Kidney (tissue), 14 donors: Measurements from ENCODE around the gene FZD10. TPM values are rescaled to one million over a fixed set of nuclear protein-coding genes. Genes with fewer than 3 reads are reported as not detected.
A peak's percentile ranks its signal among the peaks of the same experiment; 100 is the strongest.

ENCODE experiments used
- DNase-seq, 5 donors: peaks; one replicate each; pipeline ENCODE4 v3.0.0-alpha.2; 2013 to 2020
- FAIRE-seq: peaks from 2 replicates; lab custom pipeline; 2012; peaks lifted over from hg19 to GRCh38; lab: Jason Lieb, UNC
- H3K27ac ChIP-seq, 2 donors: one replicate each; pipeline ENCODE4 v1.7.0; 2013; ENCODE audit warnings: low read depth in 2 of 2, low read length in 2 of 2, inconsistent platforms in 1 of 2
- H3K27me3 ChIP-seq: one replicate; pipeline ENCODE4 v1.7.1; 2013; ENCODE audit warnings: low read length, inconsistent platforms; ENCODE audit not compliant: control insufficient read depth, insufficient read depth
- H3K36me3 ChIP-seq, 3 donors: one replicate each; pipeline versions ENCODE4 v1.7.0 to v1.7.1; 2013; ENCODE audit warnings: low read length in 3 of 3, control low read depth in 1 of 3, inconsistent platforms in 1 of 3; ENCODE audit not compliant: insufficient read depth in 3 of 3, control insufficient read depth in 2 of 3
- H3K4me1 ChIP-seq, 3 donors: one replicate each; pipeline versions ENCODE4 v1.7.0 to v1.7.1; 2013; ENCODE audit warnings: low read length in 3 of 3, inconsistent platforms in 1 of 3, low read depth in 1 of 3; ENCODE audit not compliant: control insufficient read depth in 2 of 3, insufficient read depth in 2 of 3
- H3K4me3 ChIP-seq, 3 donors: one replicate each; pipeline versions ENCODE4 v1.7.0 to v1.8.1; 2013; ENCODE audit warnings: low read length in 3 of 3, control low read depth in 1 of 3, inconsistent platforms in 1 of 3
- H3K9ac ChIP-seq, 3 donors: one replicate each; pipeline versions ENCODE4 v1.7.0 to v1.7.1; 2013; ENCODE audit warnings: low read length in 3 of 3, control low read depth in 1 of 3, inconsistent platforms in 1 of 3
- H3K9me3 ChIP-seq, 3 donors: one replicate each; pipeline versions ENCODE4 v1.7.0 to v1.7.1; 2013; ENCODE audit warnings: low read length in 3 of 3, control low read depth in 1 of 3, inconsistent platforms in 1 of 3; ENCODE audit not compliant: control insufficient read depth in 2 of 3, insufficient read depth in 1 of 3
- CTCF ChIP-seq: IDR thresholded peaks from 3 replicates; pipeline ENCODE4 v1.5.1; 2012; ENCODE audit warnings: mild to moderate bottlenecking, moderate library complexity, borderline replicate concordance; ENCODE audit not compliant: insufficient read depth; ENCODE audit errors: extremely low read depth
- intact Hi-C: fragments of 100-400 bp; cut with DNase I; formaldehyde crosslinking; loops from one replicate; pipeline ENCODE4 v1.11.1; 2022
- polyA plus RNA-seq: library from polyadenylated mRNA; stranded (reverse); fragments of 350-450 nt; fragmentation: Illumina TruSeq; extraction: RNeasy Lipid Tissue Mini Kit (QIAGEN cat#74804); gene quantifications from one replicate; pipeline ENCODE4 v1.2.3, GENCODE V29; 2014; ENCODE audit warnings: low read depth, low replicate concordance; ENCODE audit not compliant: insufficient read depth
- total RNA-seq: library from RNA; stranded (reverse); fragmentation: NEBNext Ultra II Directional; extraction: Animal tissue kit (Norgen Biotek cat#: 25700); gene quantifications from one replicate; pipeline ENCODE4 v1.2.1, GENCODE V29; 2021
- donor health status: control.
- donor health status: control.
- donor health status: control.
- donor health status: control.
- donor health status: control.
- donor health status: DM: yes; HTN: yes; CAD: no.
- donor health status: Normal renal cell carcinoma (clear cell type).

The FZD10 gene
- total and polyA plus RNA-seq, 2 donors from 2014 or later: 0.11 to 0.57 TPM

DNA sequence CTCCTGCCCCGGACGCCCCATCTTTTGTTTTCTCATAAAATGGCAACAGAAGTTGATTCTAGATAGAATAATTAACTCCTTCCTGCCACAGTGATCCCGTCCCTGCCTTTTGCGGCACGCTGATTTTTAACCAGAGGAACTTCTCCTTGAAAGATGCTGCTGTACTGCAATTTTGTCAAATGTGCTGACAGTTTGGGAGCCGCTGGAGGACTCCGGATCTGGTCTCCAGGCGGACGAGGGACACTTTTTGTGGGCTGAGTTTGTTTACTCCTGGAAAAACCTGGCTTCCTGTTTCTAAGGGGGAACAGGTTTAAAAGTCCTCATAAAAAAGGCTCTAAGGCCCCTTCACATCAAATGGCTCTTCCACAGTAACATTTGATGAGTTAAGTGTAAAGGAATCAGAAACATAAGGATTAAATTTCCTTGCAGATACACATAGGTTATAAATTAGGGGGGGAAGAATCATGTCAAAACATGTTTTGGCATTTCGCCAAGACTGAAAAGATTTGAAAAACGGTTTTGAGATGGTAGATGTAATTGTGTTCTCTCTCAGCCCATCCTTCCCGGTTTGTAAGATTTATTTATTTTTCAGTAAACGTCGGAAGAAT is 15.5 kb downstream of the FZD10 start:
- TF ChIP-seq CTCF: no peak
- intact Hi-C loops: no loop called here
- no peaks in the 10 kb centered on the region for H3K4me1 ChIP-seq
- DNase-seq (peak in 3 of 5 donors; percentile 61 to 86 (median 80)), FAIRE-seq (no peak)
- H3K27ac ChIP-seq: no peak overlapping the region
- peaks cover 3% of the 10 kb centered on the region for H3K27me3 ChIP-seq
- no peak overlapping the region for H3K4me3 ChIP-seq
- H3K9ac ChIP-seq: no peak overlapping the region
- no peaks in the 10 kb centered on the region for H3K36me3 ChIP-seq
- H3K9me3 ChIP-seq: peaks cover 0 to 11% (median 0%) of the 10 kb centered on the region in 3 donors

GRCh38 chr12:130178282-130178681 is 16.0 kb downstream of the FZD10 start:
- DNase-seq: peak in 3 of 5 donors; percentile 65 to 86 (median 77)
- Histone ChIP-seq H3K27me3 (peaks cover 3% of the 10 kb centered on the region), H3K9me3 (peaks cover 0 to 11% (median 0%) of the 10 kb centered on the region in 3 donors)

GRCh38 chr12:130179191-130179590 is 16.9 kb downstream of the FZD10 start:
- no peaks in the 10 kb centered on the region for H3K4me1 ChIP-seq
- no peak overlapping the region for H3K9ac ChIP-seq
- no peak for FAIRE-seq
- no peak for TF ChIP-seq CTCF
- no peak for DNase-seq
- intact Hi-C loops: no loop called here
- peaks cover 3% of the 10 kb centered on the region for H3K27me3 ChIP-seq
- H3K9me3 ChIP-seq: peaks cover 0 to 11% (median 0%) of the 10 kb centered on the region in 3 donors
- no peak overlapping the region for H3K27ac ChIP-seq
- H3K36me3 ChIP-seq: no peaks in the 10 kb centered on the region
- no peak overlapping the region for H3K4me3 ChIP-seq

More at GRCh38 chr12:130178282-130178681, 16.0 kb downstream of the FZD10 start:
- no peaks in the 10 kb centered on the region for H3K36me3 ChIP-seq
- H3K27ac ChIP-seq: no peak overlapping the region
- no peak for TF ChIP-seq CTCF
- no peak overlapping the region for H3K4me3 ChIP-seq
- no peak for FAIRE-seq
- intact Hi-C loops: no loop called here
- H3K9ac ChIP-seq: no peak overlapping the region
- no peaks in the 10 kb centered on the region for H3K4me1 ChIP-seq

GRCh38 chr12:130179621-130180020 is 17.4 kb downstream of the FZD10 start:
- DNase-seq: no peak
- H3K4me1 ChIP-seq: no peaks in the 10 kb centered on the region
- H3K4me3 ChIP-seq: no peak overlapping the region
- H3K36me3 ChIP-seq: no peaks in the 10 kb centered on the region
- TF ChIP-seq CTCF: no peak
- peaks cover 3% of the 10 kb centered on the region for H3K27me3 ChIP-seq
- no peak overlapping the region for H3K9ac ChIP-seq
- no peak overlapping the region for H3K27ac ChIP-seq
- no peak for FAIRE-seq
- intact Hi-C loops: no loop called here
- H3K9me3 ChIP-seq: peaks cover 0 to 11% (median 0%) of the 10 kb centered on the region in 3 donors
